Astrocyte (in vitro differentiated cells and primary cell): Measurements from ENCODE around the gene NFE2L1. TPM values are rescaled to one million over a fixed set of nuclear protein-coding genes. Genes with fewer than 3 reads are reported as not detected.

Experiments
- DNase-seq: peaks from one replicate; pipeline ENCODE4 v3.0.0-alpha.2; 2010; ENCODE audit warnings: low read depth
- FAIRE-seq: peaks from 2 replicates; lab custom pipeline; 2011; peaks lifted over from hg19 to GRCh38; lab: Jason Lieb, UNC
- H2AFZ ChIP-seq: 2 replicates; pipeline ENCODE4 v1.6.0; 2012; ENCODE audit warnings: low read depth, low read length, inconsistent platforms
- H3K27ac ChIP-seq: 2 replicates; pipeline ENCODE4 v1.5.1; 2011; ENCODE audit warnings: low read depth, low read length, inconsistent platforms
- H3K27me3 ChIP-seq: 2 replicates; pipeline ENCODE4 v1.6.0; 2011; ENCODE audit warnings: low read length, inconsistent platforms; ENCODE audit not compliant: insufficient read depth
- H3K36me3 ChIP-seq: 2 replicates; pipeline ENCODE4 v1.5.1; 2011; ENCODE audit warnings: low read length, inconsistent platforms; ENCODE audit not compliant: insufficient read depth
- H3K4me1 ChIP-seq: 2 replicates; pipeline ENCODE4 v1.5.1; 2011; ENCODE audit warnings: low read length, inconsistent platforms; ENCODE audit not compliant: insufficient read depth
- H3K4me2 ChIP-seq: 2 replicates; pipeline ENCODE4 v1.6.0; 2012; ENCODE audit warnings: low read length, inconsistent platforms
- H3K4me3 ChIP-seq: 2 replicates; pipeline ENCODE4 v1.5.1; 2011; ENCODE audit warnings: low read depth, mild to moderate bottlenecking, low read length, inconsistent platforms; ENCODE audit not compliant: insufficient read depth
- H3K79me2 ChIP-seq: 2 replicates; pipeline ENCODE4 v1.6.0; 2012; ENCODE audit warnings: mild to moderate bottlenecking, low read length, inconsistent platforms; ENCODE audit not compliant: insufficient read depth
- H3K9ac ChIP-seq: 2 replicates; pipeline ENCODE4 v1.6.0; 2012; ENCODE audit warnings: mild to moderate bottlenecking, low read length, inconsistent platforms
- H3K9me3 ChIP-seq: 2 replicates; pipeline ENCODE4 v1.5.1; 2012; ENCODE audit warnings: low read depth, mild to moderate bottlenecking, low read length, inconsistent platforms; ENCODE audit not compliant: insufficient read depth
- H4K20me1 ChIP-seq: 2 replicates; pipeline ENCODE4 v1.6.0; 2012; ENCODE audit warnings: low read length, inconsistent platforms; ENCODE audit not compliant: insufficient read depth
- H3K27ac Mint-ChIP-seq: one replicate; pipeline ENCODE4 v1.8.0; 2021; ENCODE audit warnings: mild to moderate bottlenecking, mixed read lengths; ENCODE audit not compliant: unreplicated experiment
- H3K27me3 Mint-ChIP-seq: one replicate; pipeline ENCODE4 v1.8.0; 2021; ENCODE audit warnings: low read depth, mixed read lengths; ENCODE audit not compliant: unreplicated experiment
- H3K36me3 Mint-ChIP-seq: one replicate; pipeline ENCODE4 v1.8.0; 2021; ENCODE audit warnings: low read depth, mixed read lengths; ENCODE audit not compliant: unreplicated experiment
- H3K4me1 Mint-ChIP-seq: one replicate; pipeline ENCODE4 v1.8.0; 2021; ENCODE audit warnings: low read depth, mixed read lengths; ENCODE audit not compliant: unreplicated experiment
- H3K4me3 Mint-ChIP-seq: one replicate; pipeline ENCODE4 v1.8.0; 2021; ENCODE audit warnings: mild to moderate bottlenecking, moderate library complexity, mixed read lengths; ENCODE audit not compliant: unreplicated experiment
- H3K9me3 Mint-ChIP-seq: one replicate; pipeline ENCODE4 v1.8.0; 2021; ENCODE audit warnings: mild to moderate bottlenecking, mixed read lengths; ENCODE audit not compliant: unreplicated experiment
- EZH2 ChIP-seq: IDR thresholded peaks from 2 replicates; pipeline ENCODE4 v1.6.1; 2012; ENCODE audit warnings: mild to moderate bottlenecking, low read length, inconsistent platforms; ENCODE audit not compliant: insufficient read depth
- total RNA-seq: library from RNA; stranded (reverse); gene quantifications from 2 replicates; pipeline ENCODE4 v1.2.1, GENCODE V29; 2021
- TF ChIP-seq, protein P1 (sequence below): IDR thresholded peaks from 2 replicates; pipeline ENCODE4 v1.5.1; 2011; ENCODE audit warnings: low read depth, mild to moderate bottlenecking, inconsistent platforms, low read length, moderate library complexity; ENCODE audit not compliant: insufficient read depth

Gene NFE2L1
- total RNA-seq, 1 donor from 2014 or later, result 344 TPM

DNA sequence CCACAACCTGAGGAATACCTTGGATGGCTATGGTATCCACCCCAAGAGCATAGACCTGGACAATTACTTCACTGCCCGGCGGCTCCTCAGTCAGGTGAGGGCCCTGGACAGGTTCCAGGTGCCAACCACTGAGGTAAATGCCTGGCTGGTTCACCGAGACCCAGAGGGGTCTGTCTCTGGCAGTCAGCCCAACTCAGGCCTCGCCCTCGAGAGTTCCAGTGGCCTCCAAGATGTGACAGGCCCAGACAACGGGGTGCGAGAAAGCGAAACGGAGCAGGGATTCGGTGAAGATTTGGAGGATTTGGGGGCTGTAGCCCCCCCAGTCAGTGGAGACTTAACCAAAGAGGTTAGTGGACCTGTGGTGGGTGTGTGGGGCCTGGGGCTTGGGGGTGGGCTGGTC is 3.1 kb downstream of the NFE2L1 start:
- H3K9me3 ChIP-seq, result no peaks in the 10 kb centered on the region
- FAIRE-seq (no peak), DNase-seq (no peak)
- H3K36me3 Mint-ChIP-seq, result peaks cover 16% of the 10 kb centered on the region
- peaks cover 5% of the 10 kb centered on the region for H3K36me3 ChIP-seq
- H3K27ac Mint-ChIP-seq, result peak overlapping the region; percentile 100
- peak overlapping the region; percentile 99 for H3K4me3 Mint-ChIP-seq
- peaks cover 58% of the 10 kb centered on the region for H4K20me1 ChIP-seq
- H3K4me3 ChIP-seq, result peak overlapping the region; percentile 16
- H3K4me2 ChIP-seq, result peak overlapping the region; percentile 90
- no peaks in the 10 kb centered on the region for H3K9me3 Mint-ChIP-seq
- peaks cover 54% of the 10 kb centered on the region for H3K4me1 Mint-ChIP-seq
- H3K9ac ChIP-seq, result peak overlapping the region; percentile 95
- H3K79me2 ChIP-seq, result peaks cover 85% of the 10 kb centered on the region
- H3K27ac ChIP-seq, result peak overlapping the region; percentile 78
- H3K27me3 ChIP-seq, result no peaks in the 10 kb centered on the region
- no peaks in the 10 kb centered on the region for H3K27me3 Mint-ChIP-seq
- no peak overlapping the region for H2AFZ ChIP-seq
- peaks cover 69% of the 10 kb centered on the region for H3K4me1 ChIP-seq
- TF ChIP-seq, protein P1, sequence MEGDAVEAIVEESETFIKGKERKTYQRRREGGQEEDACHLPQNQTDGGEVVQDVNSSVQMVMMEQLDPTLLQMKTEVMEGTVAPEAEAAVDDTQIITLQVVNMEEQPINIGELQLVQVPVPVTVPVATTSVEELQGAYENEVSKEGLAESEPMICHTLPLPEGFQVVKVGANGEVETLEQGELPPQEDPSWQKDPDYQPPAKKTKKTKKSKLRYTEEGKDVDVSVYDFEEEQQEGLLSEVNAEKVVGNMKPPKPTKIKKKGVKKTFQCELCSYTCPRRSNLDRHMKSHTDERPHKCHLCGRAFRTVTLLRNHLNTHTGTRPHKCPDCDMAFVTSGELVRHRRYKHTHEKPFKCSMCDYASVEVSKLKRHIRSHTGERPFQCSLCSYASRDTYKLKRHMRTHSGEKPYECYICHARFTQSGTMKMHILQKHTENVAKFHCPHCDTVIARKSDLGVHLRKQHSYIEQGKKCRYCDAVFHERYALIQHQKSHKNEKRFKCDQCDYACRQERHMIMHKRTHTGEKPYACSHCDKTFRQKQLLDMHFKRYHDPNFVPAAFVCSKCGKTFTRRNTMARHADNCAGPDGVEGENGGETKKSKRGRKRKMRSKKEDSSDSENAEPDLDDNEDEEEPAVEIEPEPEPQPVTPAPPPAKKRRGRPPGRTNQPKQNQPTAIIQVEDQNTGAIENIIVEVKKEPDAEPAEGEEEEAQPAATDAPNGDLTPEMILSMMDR, result no peak
- no peak for TF ChIP-seq EZH2

GRCh38 chr17:48051706-48052486 is 3.7 kb downstream of the NFE2L1 start:
- Mint-ChIP-seq H3K4me3 (peak overlapping the region; percentile 82), H3K4me1 (peaks cover 54% of the 10 kb centered on the region), H3K27ac (peak overlapping the region; percentile 100), H3K36me3 (peaks cover 20% of the 10 kb centered on the region), H3K9me3 (no peaks in the 10 kb centered on the region), H3K27me3 (no peaks in the 10 kb centered on the region)
- peak overlapping the region; percentile 39 for H3K4me3 ChIP-seq
- H3K79me2 ChIP-seq, result peaks cover 85% of the 10 kb centered on the region
- H4K20me1 ChIP-seq, result peaks cover 64% of the 10 kb centered on the region
- H3K36me3 ChIP-seq, result peaks cover 10% of the 10 kb centered on the region
- DNase-seq (peak; percentile 86), FAIRE-seq (no peak)
- H2AFZ ChIP-seq, result no peak overlapping the region
- peak overlapping the region; percentile 78 for H3K27ac ChIP-seq
- peak overlapping the region; percentile 95 for H3K9ac ChIP-seq
- peak overlapping the region; percentile 90 for H3K4me2 ChIP-seq
- H3K4me1 ChIP-seq, result peaks cover 66% of the 10 kb centered on the region
- TF ChIP-seq, protein P1, result no peak
- TF ChIP-seq EZH2, result no peak
- H3K27me3 ChIP-seq, result no peaks in the 10 kb centered on the region
- H3K9me3 ChIP-seq, result no peaks in the 10 kb centered on the region
